RWPE2 (cell line): Measurements from ENCODE around the gene SKI.

Experiments
- ATAC-seq: fragments of 200-7000 bp; cut with Tn5 transposase; 3 replicates; pipeline ENCODE4 v1.9.1; 2021; ENCODE audit warnings: low read depth
- DNase-seq: peaks from one replicate; pipeline ENCODE4 v3.0.0-alpha.2; 2020; ENCODE audit warnings: low spot score
- H3K27ac ChIP-seq: fragments of 450-650 bp; 2 replicates; pipeline ENCODE4 v1.5.1; 2017; ENCODE audit warnings: mild to moderate bottlenecking; ENCODE audit not compliant: poor library complexity, severe bottlenecking
- H3K27me3 ChIP-seq: fragments of 250-450 bp; sonication (Bioruptor Pico); 2 replicates; pipeline ENCODE4 v1.5.1; 2021; ENCODE audit warnings: mild to moderate bottlenecking, moderate library complexity; ENCODE audit not compliant: insufficient read depth, poor library complexity, severe bottlenecking
- H3K36me3 ChIP-seq: fragments of 250-450 bp; sonication (Bioruptor Pico); 2 replicates; pipeline ENCODE4 v1.5.1; 2020; ENCODE audit warnings: low read depth, mild to moderate bottlenecking, moderate library complexity
- H3K4me1 ChIP-seq: fragments of 250-450 bp; sonication (Bioruptor Pico); 2 replicates; pipeline ENCODE4 v1.5.1; 2021; ENCODE audit warnings: mild to moderate bottlenecking, moderate library complexity; ENCODE audit not compliant: insufficient read depth, poor library complexity, severe bottlenecking
- H3K4me3 ChIP-seq: fragments of 250-450 bp; sonication (Bioruptor Pico); 2 replicates; pipeline ENCODE4 v1.5.1; 2021; ENCODE audit warnings: mild to moderate bottlenecking, moderate library complexity; ENCODE audit not compliant: severe bottlenecking
- H3K9me3 ChIP-seq: fragments of 250-450 bp; sonication (Bioruptor Pico); 2 replicates; pipeline ENCODE4 v1.5.1; 2021; ENCODE audit warnings: mild to moderate bottlenecking, moderate library complexity; ENCODE audit not compliant: severe bottlenecking
- TF ChIP-seq, protein P1 (sequence below): fragments of 450-650 bp; IDR thresholded peaks from one replicate; pipeline ENCODE4 v1.5.1; 2017; ENCODE audit warnings: mild to moderate bottlenecking, moderate library complexity; ENCODE audit not compliant: poor library complexity, severe bottlenecking

Gene SKI

DNA sequence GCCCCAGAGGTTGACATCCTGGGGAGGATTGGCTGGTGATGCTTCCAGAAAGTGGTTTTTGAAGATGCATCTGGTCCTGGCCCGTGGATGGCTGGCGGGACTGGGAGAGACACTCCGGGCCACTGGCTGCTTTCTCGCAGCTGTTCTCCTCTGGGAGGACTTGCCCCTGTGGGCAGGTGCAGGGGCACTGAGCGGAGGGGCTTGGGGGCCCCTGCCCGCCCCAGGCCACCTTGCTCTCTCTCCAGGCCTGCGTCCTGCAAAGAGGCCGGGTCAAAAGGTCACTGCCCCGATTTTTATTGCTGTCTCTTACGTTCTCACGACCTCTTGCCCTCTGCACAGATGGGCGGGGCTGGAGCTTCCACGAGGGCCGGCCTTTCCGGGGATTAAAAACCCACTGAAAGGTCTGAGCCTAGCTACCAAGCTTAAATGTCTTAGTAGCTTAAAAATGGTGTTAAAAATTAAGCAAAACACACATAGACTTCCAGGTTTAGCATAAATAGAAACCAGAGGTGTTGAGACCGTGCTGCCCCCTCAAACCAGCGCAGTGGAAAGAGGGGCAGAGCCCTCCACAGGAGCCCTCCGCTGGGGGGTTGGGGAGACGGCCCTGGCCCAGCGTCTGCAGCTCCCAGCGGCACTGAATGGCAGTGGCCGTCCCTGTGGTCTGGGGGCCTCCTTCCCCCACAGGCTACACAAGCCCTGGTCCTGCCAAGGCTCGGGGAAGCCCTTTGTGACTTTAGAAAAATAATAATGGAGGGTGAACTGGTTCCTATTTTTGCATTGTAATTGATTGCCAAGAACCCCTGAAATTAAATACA, 43.9 kb downstream of the SKI start:
- TF ChIP-seq, protein P1, sequence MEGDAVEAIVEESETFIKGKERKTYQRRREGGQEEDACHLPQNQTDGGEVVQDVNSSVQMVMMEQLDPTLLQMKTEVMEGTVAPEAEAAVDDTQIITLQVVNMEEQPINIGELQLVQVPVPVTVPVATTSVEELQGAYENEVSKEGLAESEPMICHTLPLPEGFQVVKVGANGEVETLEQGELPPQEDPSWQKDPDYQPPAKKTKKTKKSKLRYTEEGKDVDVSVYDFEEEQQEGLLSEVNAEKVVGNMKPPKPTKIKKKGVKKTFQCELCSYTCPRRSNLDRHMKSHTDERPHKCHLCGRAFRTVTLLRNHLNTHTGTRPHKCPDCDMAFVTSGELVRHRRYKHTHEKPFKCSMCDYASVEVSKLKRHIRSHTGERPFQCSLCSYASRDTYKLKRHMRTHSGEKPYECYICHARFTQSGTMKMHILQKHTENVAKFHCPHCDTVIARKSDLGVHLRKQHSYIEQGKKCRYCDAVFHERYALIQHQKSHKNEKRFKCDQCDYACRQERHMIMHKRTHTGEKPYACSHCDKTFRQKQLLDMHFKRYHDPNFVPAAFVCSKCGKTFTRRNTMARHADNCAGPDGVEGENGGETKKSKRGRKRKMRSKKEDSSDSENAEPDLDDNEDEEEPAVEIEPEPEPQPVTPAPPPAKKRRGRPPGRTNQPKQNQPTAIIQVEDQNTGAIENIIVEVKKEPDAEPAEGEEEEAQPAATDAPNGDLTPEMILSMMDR = no peak
- H3K4me1 ChIP-seq = no peaks in the 10 kb centered on the region
- ATAC-seq (no peak), DNase-seq (no peak)
- H3K27me3 ChIP-seq = no peaks in the 10 kb centered on the region
- peaks cover 4% of the 10 kb centered on the region; the same call in 1 of the 2 replicates for H3K36me3 ChIP-seq
- H3K4me3 ChIP-seq = no peak overlapping the region
- no peaks in the 10 kb centered on the region for H3K9me3 ChIP-seq
- H3K27ac ChIP-seq = no peak overlapping the region

DNA sequence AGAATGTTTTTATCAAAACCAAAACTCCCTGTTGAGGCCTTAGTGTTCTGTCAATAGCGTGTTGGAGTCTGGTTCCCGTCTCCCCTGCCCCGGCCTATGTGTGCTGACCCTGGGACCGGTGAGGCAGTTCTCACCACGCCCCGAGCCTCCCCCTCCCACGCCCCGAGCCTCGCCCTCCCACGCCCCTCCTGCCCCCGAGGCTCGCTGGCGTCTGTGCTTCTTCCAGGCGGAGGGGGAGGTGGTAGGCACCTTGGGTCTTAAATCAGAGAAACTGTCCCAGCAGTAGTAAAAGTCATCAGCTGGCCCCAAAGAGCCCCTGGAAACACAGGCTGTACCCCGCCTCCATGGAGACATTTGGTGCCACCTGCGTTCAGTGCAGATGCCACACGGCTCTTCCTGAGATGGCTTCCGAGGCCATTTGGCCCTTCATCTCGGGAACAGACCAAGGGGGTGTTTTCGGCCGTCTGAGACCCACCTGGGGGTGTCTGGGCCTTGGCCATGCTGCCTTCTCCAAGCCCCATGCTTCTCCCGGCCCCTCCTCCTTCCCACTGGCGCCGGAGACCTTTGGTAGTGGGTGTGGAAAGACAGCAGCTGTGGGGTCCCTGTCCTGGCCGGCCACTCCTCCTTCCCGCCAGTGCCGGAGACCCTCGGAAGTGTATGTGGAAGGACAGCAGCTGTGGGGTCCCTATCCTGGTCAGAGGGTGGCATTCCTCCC, 44.7 kb downstream of the SKI start:
- Histone ChIP-seq H3K27ac (no peak overlapping the region), H3K36me3 (peaks cover 9% of the 10 kb centered on the region; the same call in 1 of the 2 replicates), H3K4me1 (no peaks in the 10 kb centered on the region), H3K27me3 (no peaks in the 10 kb centered on the region), H3K4me3 (no peak overlapping the region), H3K9me3 (no peaks in the 10 kb centered on the region)
- no peak for ATAC-seq
- TF ChIP-seq, protein P1 = no peak
- no peak for DNase-seq

DNA sequence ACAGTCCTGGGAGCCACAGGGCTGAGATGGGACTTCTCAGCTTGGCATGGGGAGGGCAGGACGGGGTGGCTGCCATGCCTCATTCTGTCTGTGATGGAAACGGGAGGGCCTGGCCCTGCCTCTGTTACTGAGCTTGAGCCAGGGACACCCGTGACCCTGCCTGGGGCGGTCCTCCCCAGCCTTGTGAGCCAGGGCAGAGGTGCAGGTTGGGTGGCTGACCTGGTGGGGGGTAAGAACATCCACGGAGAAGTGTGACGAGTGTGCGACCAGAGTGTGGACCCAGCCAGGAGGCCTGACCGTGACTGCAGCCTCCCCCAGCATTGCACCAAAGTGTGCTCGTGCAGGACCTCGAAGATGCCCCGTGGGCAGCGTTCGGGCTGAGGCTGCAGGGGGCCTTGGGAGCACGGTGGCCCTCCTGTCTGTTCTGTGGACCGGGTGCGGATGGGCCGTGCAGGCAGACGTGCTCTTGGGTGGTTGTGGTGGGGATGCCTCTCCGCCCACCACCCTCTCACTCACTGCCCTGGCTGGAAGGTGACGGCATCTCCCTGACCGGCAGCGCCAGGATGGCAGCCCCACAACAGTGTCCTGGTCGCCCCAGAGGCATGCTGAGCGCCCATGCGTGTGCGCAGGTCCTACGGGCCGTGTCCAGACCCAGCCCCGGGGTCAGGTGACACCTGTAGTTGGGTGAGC, 45.4 kb downstream of the SKI start:
- no peak overlapping the region for H3K27ac ChIP-seq
- H3K36me3 ChIP-seq = peaks cover 12% of the 10 kb centered on the region; the same call in 1 of the 2 replicates

DNA sequence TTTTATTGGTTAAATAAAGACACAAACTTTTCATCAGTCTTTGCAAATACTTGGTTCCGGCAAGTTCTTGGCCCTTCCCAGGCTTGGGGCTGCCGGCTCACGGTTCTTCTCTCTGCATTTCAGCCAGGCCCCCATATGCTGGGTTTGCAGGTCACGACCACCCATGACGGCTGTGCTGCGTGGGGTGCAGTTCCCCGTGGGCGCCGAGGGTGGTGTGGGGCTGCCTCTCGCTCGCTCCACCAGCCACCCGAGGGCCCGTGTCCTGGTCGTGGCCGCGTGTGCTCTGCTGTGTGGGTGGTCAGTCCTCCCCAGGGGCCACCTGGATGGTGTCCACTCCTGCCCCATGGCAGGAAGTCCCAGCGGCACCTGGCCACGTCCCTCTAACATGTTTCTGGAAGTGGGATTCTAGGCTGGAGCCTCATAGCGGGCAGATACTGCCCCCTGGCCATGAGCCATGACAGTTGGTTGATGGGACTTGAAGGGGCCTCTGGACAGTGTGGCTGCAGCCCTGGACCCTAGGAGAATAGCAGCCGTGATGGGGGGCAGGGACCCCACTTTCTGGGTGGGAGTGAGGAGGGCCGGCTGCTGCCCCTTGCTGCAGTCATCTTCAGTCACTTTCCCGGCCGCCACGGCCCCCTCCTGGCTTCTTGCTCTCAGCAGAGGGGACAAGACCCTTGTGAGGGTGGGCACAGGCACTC, 46.3 kb downstream of the SKI start:
- no peak overlapping the region for H3K27ac ChIP-seq
- no peak overlapping the region for H3K4me3 ChIP-seq
- no peaks in the 10 kb centered on the region for H3K27me3 ChIP-seq
- DNase-seq = no peak
- H3K36me3 ChIP-seq = peaks cover 12% of the 10 kb centered on the region; the same call in 1 of the 2 replicates
- TF ChIP-seq, protein P1 = no peak
- no peaks in the 10 kb centered on the region for H3K4me1 ChIP-seq
- H3K9me3 ChIP-seq = no peaks in the 10 kb centered on the region
- ATAC-seq = no peak

More for the DNA sequence above, 45.4 kb downstream of the SKI start:
- H3K4me3 ChIP-seq = no peak overlapping the region
- no peaks in the 10 kb centered on the region for H3K9me3 ChIP-seq
- no peak for DNase-seq
- no peaks in the 10 kb centered on the region for H3K27me3 ChIP-seq
- no peak for ATAC-seq
- TF ChIP-seq, protein P1 = no peak
- H3K4me1 ChIP-seq = no peaks in the 10 kb centered on the region
